Measurements from ENCODE around the gene SNRNP200.

- TF ChIP-seq POLR2AphosphoS5 (IDR thresholded peaks at IDR 0.05; ENCODE audit: low read depth, low read length): 0 out of 2 replicates have a peak, but pooled peaks have one; percentile 7
- TF ChIP-seq, protein P1, sequence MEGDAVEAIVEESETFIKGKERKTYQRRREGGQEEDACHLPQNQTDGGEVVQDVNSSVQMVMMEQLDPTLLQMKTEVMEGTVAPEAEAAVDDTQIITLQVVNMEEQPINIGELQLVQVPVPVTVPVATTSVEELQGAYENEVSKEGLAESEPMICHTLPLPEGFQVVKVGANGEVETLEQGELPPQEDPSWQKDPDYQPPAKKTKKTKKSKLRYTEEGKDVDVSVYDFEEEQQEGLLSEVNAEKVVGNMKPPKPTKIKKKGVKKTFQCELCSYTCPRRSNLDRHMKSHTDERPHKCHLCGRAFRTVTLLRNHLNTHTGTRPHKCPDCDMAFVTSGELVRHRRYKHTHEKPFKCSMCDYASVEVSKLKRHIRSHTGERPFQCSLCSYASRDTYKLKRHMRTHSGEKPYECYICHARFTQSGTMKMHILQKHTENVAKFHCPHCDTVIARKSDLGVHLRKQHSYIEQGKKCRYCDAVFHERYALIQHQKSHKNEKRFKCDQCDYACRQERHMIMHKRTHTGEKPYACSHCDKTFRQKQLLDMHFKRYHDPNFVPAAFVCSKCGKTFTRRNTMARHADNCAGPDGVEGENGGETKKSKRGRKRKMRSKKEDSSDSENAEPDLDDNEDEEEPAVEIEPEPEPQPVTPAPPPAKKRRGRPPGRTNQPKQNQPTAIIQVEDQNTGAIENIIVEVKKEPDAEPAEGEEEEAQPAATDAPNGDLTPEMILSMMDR (IDR thresholded peaks at IDR 0.05): no peak
- no peak for TF ChIP-seq TCF7L2 (IDR thresholded peaks at IDR 0.05; ENCODE audit: low read depth, low read length)
- TF ChIP-seq, protein P2, sequence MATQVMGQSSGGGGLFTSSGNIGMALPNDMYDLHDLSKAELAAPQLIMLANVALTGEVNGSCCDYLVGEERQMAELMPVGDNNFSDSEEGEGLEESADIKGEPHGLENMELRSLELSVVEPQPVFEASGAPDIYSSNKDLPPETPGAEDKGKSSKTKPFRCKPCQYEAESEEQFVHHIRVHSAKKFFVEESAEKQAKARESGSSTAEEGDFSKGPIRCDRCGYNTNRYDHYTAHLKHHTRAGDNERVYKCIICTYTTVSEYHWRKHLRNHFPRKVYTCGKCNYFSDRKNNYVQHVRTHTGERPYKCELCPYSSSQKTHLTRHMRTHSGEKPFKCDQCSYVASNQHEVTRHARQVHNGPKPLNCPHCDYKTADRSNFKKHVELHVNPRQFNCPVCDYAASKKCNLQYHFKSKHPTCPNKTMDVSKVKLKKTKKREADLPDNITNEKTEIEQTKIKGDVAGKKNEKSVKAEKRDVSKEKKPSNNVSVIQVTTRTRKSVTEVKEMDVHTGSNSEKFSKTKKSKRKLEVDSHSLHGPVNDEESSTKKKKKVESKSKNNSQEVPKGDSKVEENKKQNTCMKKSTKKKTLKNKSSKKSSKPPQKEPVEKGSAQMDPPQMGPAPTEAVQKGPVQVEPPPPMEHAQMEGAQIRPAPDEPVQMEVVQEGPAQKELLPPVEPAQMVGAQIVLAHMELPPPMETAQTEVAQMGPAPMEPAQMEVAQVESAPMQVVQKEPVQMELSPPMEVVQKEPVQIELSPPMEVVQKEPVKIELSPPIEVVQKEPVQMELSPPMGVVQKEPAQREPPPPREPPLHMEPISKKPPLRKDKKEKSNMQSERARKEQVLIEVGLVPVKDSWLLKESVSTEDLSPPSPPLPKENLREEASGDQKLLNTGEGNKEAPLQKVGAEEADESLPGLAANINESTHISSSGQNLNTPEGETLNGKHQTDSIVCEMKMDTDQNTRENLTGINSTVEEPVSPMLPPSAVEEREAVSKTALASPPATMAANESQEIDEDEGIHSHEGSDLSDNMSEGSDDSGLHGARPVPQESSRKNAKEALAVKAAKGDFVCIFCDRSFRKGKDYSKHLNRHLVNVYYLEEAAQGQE (IDR thresholded peaks at IDR 0.05; ENCODE audit: insufficient read depth in 1 of 2, low read depth in 2 of 2, low read length in 1 of 2): no peak
- TF ChIP-seq SIN3A (IDR thresholded peaks at IDR 0.05; ENCODE audit: borderline replicate concordance, insufficient read depth, low read depth, low read length): no peak
Measured at GRCh38 chr2:96250188-96250587, 55.2 kb downstream of the SNRNP200 start.

All from Panc1 (cell line).